HEK293 (cell line): Measurements from ENCODE around the gene ZNF292.
A peak's percentile ranks its signal among the peaks of the same experiment; 100 is the strongest.

Experiments
- AEBP2 ChIP-seq: fragments of 450-650 bp; formaldehyde crosslinking; IDR thresholded peaks from 2 replicates; pipeline ENCODE4 v1.5.1; 2016; ENCODE audit warnings: missing biosample characterization, missing genetic modification characterization, borderline replicate concordance
- HIC1 ChIP-seq: fragments of 450-650 bp; formaldehyde crosslinking; IDR thresholded peaks from 2 replicates; pipeline ENCODE4 v1.5.1; 2016; ENCODE audit warnings: missing biosample characterization, missing genetic modification characterization
- KLF8 ChIP-seq: fragments of 450-650 bp; formaldehyde crosslinking; IDR thresholded peaks from 2 replicates; pipeline ENCODE4 v1.5.1; 2016; ENCODE audit warnings: missing biosample characterization, missing genetic modification characterization
- MEIS1 ChIP-seq: sonication (generic); formaldehyde crosslinking; IDR thresholded peaks from 2 replicates; pipeline ENCODE4 v1.8.1; 2022; ENCODE audit warnings: missing genetic modification reagents, mild to moderate bottlenecking, borderline replicate concordance
- MZF1 ChIP-seq: fragments of 450-650 bp; formaldehyde crosslinking; IDR thresholded peaks from 2 replicates; pipeline ENCODE4 v1.5.1; 2017; ENCODE audit warnings: missing biosample characterization, missing genetic modification characterization, borderline replicate concordance
- PRDM10 ChIP-seq: fragments of 450-650 bp; formaldehyde crosslinking; IDR thresholded peaks from 2 replicates; pipeline ENCODE4 v1.5.1; 2016; ENCODE audit warnings: missing biosample characterization, missing genetic modification characterization
- ZBTB11 ChIP-seq: fragments of 450-650 bp; formaldehyde crosslinking; conservative IDR thresholded peaks from 2 replicates; pipeline ENCODE4 v1.5.1; 2016; ENCODE audit warnings: low read depth, missing biosample characterization, missing genetic modification characterization
- ZBTB20 ChIP-seq: fragments of 450-650 bp; formaldehyde crosslinking; IDR thresholded peaks from 2 replicates; pipeline ENCODE4 v1.5.1; 2016; ENCODE audit warnings: missing biosample characterization, missing genetic modification characterization
- ZNF138 ChIP-seq: fragments of 450-650 bp; formaldehyde crosslinking; IDR thresholded peaks from 2 replicates; pipeline ENCODE4 v1.5.1; 2016; ENCODE audit warnings: missing biosample characterization, missing genetic modification characterization, borderline replicate concordance
- ZNF155 ChIP-seq: fragments of 450-650 bp; formaldehyde crosslinking; IDR thresholded peaks from 2 replicates; pipeline ENCODE4 v1.5.1; 2016; ENCODE audit warnings: missing biosample characterization, missing genetic modification characterization
- ZNF174 ChIP-seq: fragments of 450-650 bp; formaldehyde crosslinking; IDR thresholded peaks from 2 replicates; pipeline ENCODE4 v1.5.0; 2017; ENCODE audit warnings: missing biosample characterization, mild to moderate bottlenecking, missing genetic modification characterization
- ZNF2 ChIP-seq: fragments of 450-650 bp; formaldehyde crosslinking; IDR thresholded peaks from 2 replicates; pipeline ENCODE4 v1.5.1; 2016; ENCODE audit warnings: missing biosample characterization, missing genetic modification characterization
- ZNF335 ChIP-seq: fragments of 450-650 bp; formaldehyde crosslinking; conservative IDR thresholded peaks from 2 replicates; pipeline ENCODE4 v1.5.1; 2016; ENCODE audit warnings: missing biosample characterization, missing genetic modification characterization
- ZNF341 ChIP-seq: fragments of 450-650 bp; formaldehyde crosslinking; IDR thresholded peaks from 2 replicates; pipeline ENCODE4; 2016; ENCODE audit warnings: low read depth, missing biosample characterization, missing genetic modification characterization
- ZNF354C ChIP-seq: fragments of 450-650 bp; formaldehyde crosslinking; IDR thresholded peaks from 2 replicates; pipeline ENCODE4 v1.5.1; 2016; ENCODE audit warnings: missing biosample characterization, missing genetic modification characterization, low read depth, borderline replicate concordance
- ZNF394 ChIP-seq: fragments of 450-650 bp; formaldehyde crosslinking; IDR thresholded peaks from 2 replicates; pipeline ENCODE4 v1.5.1; 2016; ENCODE audit warnings: missing biosample characterization, missing genetic modification characterization, mild to moderate bottlenecking, moderate library complexity, borderline replicate concordance
- ZNF529 ChIP-seq: fragments of 450-650 bp; formaldehyde crosslinking; IDR thresholded peaks from 2 replicates; pipeline ENCODE4 v1.5.1; 2017; ENCODE audit warnings: missing genetic modification characterization, missing biosample characterization; ENCODE audit not compliant: insufficient replicate concordance
- ZNF623 ChIP-seq: fragments of 450-650 bp; formaldehyde crosslinking; IDR thresholded peaks from 2 replicates; pipeline ENCODE4 v1.5.1; 2016; ENCODE audit warnings: missing biosample characterization, missing genetic modification characterization
- ZNF629 ChIP-seq: fragments of 450-650 bp; formaldehyde crosslinking; IDR thresholded peaks from 2 replicates; pipeline ENCODE4 v1.5.1; 2017; ENCODE audit warnings: missing biosample characterization, missing genetic modification characterization
- ZNF645 ChIP-seq: fragments of 450-650 bp; formaldehyde crosslinking; IDR thresholded peaks from 2 replicates; pipeline ENCODE4; 2016; ENCODE audit warnings: missing biosample characterization, missing genetic modification characterization
- ZSCAN18 ChIP-seq: fragments of 450-650 bp; formaldehyde crosslinking; IDR thresholded peaks from 2 replicates; pipeline ENCODE4 v1.5.1; 2016; ENCODE audit warnings: missing biosample characterization, missing genetic modification characterization
- TF ChIP-seq, protein P1 (sequence below): fragments of 450-650 bp; IDR thresholded peaks from 2 replicates; pipeline ENCODE4 v1.5.1; 2018; ENCODE audit warnings: missing biosample characterization, missing genetic modification characterization

The ZNF292 gene

DNA sequence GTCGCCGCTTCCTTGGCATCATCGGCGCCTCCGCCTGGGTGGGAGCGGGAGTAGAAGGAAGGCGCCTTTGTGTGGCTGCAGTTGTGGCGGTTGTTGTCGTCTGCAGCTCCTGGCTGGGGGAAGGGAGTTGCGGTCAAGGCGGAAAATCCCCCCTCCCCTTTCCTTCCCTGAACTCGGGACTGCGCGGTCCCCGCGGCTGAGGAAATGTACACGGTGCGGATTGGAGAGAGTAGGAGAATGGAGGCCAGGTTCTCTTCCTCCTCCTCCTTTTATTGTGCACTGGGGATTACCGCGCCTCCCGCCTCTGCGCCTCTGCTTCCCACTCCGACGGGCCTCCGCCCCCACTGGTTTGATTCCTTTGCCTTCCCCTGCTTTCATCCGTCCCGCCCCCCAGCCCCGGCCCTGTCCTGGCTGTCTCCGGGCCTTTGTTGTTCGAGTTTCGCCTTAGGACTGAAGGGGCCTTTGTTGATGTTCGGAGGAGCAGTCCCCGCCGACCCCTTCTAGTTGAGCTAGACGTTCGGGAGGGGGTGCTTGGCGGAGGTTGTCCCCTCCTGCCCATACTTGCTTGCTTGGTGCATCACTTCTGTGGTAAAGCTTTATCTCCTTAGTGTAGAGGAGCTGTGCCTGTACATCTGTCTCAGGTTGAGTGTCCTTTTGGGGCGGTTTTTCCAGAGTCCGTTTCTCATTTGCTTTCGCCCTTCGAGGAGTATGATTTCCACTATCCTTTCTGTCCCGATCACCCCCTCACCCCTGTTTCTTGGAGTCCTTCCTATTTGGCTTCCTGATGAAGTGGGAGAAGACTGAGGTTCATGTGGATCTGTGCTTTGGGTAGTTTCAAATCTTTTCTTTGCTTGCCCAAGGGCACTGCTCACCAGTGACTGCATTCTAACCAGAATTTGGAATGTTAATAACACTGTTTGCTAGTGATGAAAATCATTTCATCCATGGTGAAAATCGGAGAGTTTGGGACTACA, 764 bp downstream of the ZNF292 start (continued):
- TF ChIP-seq ZNF354C (tag by site-specific recombination) (no peak), ZNF155 (tag by site-specific recombination) (no peak), AEBP2 (tag by site-specific recombination) (peak; percentile 77; the same call in 1 of the 2 replicates), ZNF645 (no peak), ZNF335 (tag by site-specific recombination) (peak; percentile 34; the same call in 1 of the 2 replicates), KLF8 (tag by site-specific recombination) (no peak), ZNF2 (tag by site-specific recombination) (0 out of 2 replicates have a peak, but pooled peaks have one; percentile 4), ZBTB11 (tag by site-specific recombination) (peak; percentile 3; the same call in 1 of the 2 replicates), ZNF623 (tag by site-specific recombination) (peak; percentile 93), ZNF529 (no peak), ZNF394 (tag by site-specific recombination) (no peak), PRDM10 (tag by site-specific recombination) (peak; percentile 33; the same call in 1 of the 2 replicates), ZBTB20 (tag by site-specific recombination) (peak; percentile 59), ZNF629 (tag by site-specific recombination) (no peak), ZNF138 (tag by site-specific recombination) (no peak), ZSCAN18 (tag by site-specific recombination) (no peak), ZNF174 (no peak), ZNF341 (tag by site-specific recombination) (peak; percentile 84), MEIS1 (CRISPR knock-in tag) (no peak), MZF1 (tag by site-specific recombination) (no peak; the same call in none of the 2 replicates), HIC1 (tag by site-specific recombination) (no peak)
- TF ChIP-seq, protein P1, sequence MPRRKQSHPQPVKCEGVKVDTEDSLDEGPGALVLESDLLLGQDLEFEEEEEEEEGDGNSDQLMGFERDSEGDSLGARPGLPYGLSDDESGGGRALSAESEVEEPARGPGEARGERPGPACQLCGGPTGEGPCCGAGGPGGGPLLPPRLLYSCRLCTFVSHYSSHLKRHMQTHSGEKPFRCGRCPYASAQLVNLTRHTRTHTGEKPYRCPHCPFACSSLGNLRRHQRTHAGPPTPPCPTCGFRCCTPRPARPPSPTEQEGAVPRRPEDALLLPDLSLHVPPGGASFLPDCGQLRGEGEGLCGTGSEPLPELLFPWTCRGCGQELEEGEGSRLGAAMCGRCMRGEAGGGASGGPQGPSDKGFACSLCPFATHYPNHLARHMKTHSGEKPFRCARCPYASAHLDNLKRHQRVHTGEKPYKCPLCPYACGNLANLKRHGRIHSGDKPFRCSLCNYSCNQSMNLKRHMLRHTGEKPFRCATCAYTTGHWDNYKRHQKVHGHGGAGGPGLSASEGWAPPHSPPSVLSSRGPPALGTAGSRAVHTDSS (tag by site-specific recombination), result peak; percentile 78
